ENCODE measurements around the gene LRP2.
A peak's percentile ranks its signal among the peaks of the same experiment; 100 is the strongest.

GRCh38 chr2:169095621-169096105 is 266.7 kb downstream of the LRP2 start:
- TF ChIP-seq PBX3 (IDR thresholded peaks at IDR 0.05): peak; percentile 43; the same call in 1 of the 2 replicates
- no peak for TF ChIP-seq FOXJ3 (CRISPR knock-in tag; IDR thresholded peaks at IDR 0.05)
